K562 (cell line): ENCODE results near the gene CEACAM18. TPM values are rescaled to one million over a fixed set of nuclear protein-coding genes. Genes with fewer than 3 reads are reported as not detected.

ENCODE experiments used
- CXXC5 ChIP-seq: fragments of 250-450 bp; sonication (Bioruptor Pico); IDR thresholded peaks from 2 replicates; pipeline ENCODE4 v1.8.0; 2022; ENCODE audit warnings: inconsistent platforms, mild to moderate bottlenecking, moderate library complexity
- ELF4 ChIP-seq: fragments of 450-650 bp; formaldehyde crosslinking; IDR thresholded peaks from 2 replicates; pipeline ENCODE4 v1.4.0; 2022; ENCODE audit warnings: missing genetic modification characterization
- FOXA3 ChIP-seq, 2 experiments: fragments of 450-650 bp in 1 of 2; sonication (generic) in 1 of 2; formaldehyde crosslinking; IDR thresholded peaks in 1 of 2; conservative IDR thresholded peaks in 1 of 2; 2 replicates each; pipeline versions ENCODE4 v1.4.0 to v1.8.0; 2020 to 2022; ENCODE audit warnings: mild to moderate bottlenecking in 2 of 2, missing genetic modification reagents in 1 of 2
- HBP1 ChIP-seq: fragments of 450-650 bp; formaldehyde crosslinking; IDR thresholded peaks from 2 replicates; pipeline ENCODE4 v1.4.0; 2022; ENCODE audit warnings: missing genetic modification characterization
- KDM2B ChIP-seq: fragments of 250-450 bp; sonication (Bioruptor Pico); IDR thresholded peaks from 2 replicates; pipeline ENCODE4 v1.8.0; 2021; ENCODE audit warnings: mild to moderate bottlenecking, moderate library complexity
- RCOR1 ChIP-seq, 2 experiments: IDR thresholded peaks; 2 replicates each; pipeline ENCODE4 v1.6.1; 2012; ENCODE audit warnings: low read depth in 2 of 2, low read length in 2 of 2, borderline replicate concordance in 1 of 2, improper control_type of control experiment in 1 of 2
- SAP30 ChIP-seq: fragments of 200-600 bp; sonication (generic); IDR thresholded peaks from 2 replicates; pipeline ENCODE4 v1.6.1; 2012; ENCODE audit warnings: borderline replicate concordance, low read depth, mild to moderate bottlenecking, moderate library complexity, low read length, control low read depth, inconsistent platforms; ENCODE audit not compliant: insufficient read depth, poor library complexity, severe bottlenecking
- SMARCB1 ChIP-seq: IDR thresholded peaks from 2 replicates; pipeline ENCODE4 v1.6.1; 2011; ENCODE audit warnings: improper control_type of control experiment, low read depth; ENCODE audit not compliant: insufficient read length
- ZBTB40 ChIP-seq, 2 experiments: fragments of 450-650 bp in 1 of 2; sonication (generic) in 1 of 2; formaldehyde crosslinking in 1 of 2; IDR thresholded peaks; 2 replicates each; pipeline versions ENCODE4 v1.7.1 to v1.9.0; 2016 to 2022; ENCODE audit warnings: inconsistent platforms in 1 of 2, mild to moderate bottlenecking in 1 of 2, missing genetic modification reagents in 1 of 2
- ZFP36 ChIP-seq: fragments of 150-350 bp; IDR thresholded peaks from 2 replicates; pipeline ENCODE4 v1.6.1; 2018; ENCODE audit warnings: low read length, low read depth; ENCODE audit not compliant: partially characterized antibody
- ZNF23 ChIP-seq: fragments of 250-450 bp; sonication (Bioruptor Pico); IDR thresholded peaks from 2 replicates; pipeline ENCODE4 v1.4.0; 2020; ENCODE audit warnings: mild to moderate bottlenecking
- ZNF764 ChIP-seq: fragments of 250-450 bp; sonication (Bioruptor Pico); IDR thresholded peaks from 2 replicates; pipeline ENCODE4 v1.4.0; 2020; ENCODE audit warnings: low read depth, mild to moderate bottlenecking, moderate library complexity
- polyA plus RNA-seq, 8 experiments: library from polyadenylated mRNA; depleted of rRNA in 4 of 8; stranded (reverse) in 5 of 8; unstranded in 3 of 8; fragments of >200 nt; fragmentation: Nextera tagmentation in 2 of 8; fragmentation: Illumina TruSeq in 1 of 8; extraction: Ambion mirVana in 2 of 8; extraction: Trizol in 1 of 8; gene quantifications; 2 replicates each; pipeline versions ENCODE4 v1.2.1 to v1.2.3, GENCODE V29; 2011 to 2014; ENCODE audit warnings: inconsistent platforms in 1 of 8, missing spikeins in 1 of 8
- total RNA-seq, 7 experiments: library from RNA; depleted of rRNA in 6 of 7; stranded (reverse); fragments of >200 nt in 6 of 7; fragmentation: Illumina TruSeq in 2 of 7; extraction: Trizol in 2 of 7; gene quantifications; 2 replicates each; pipeline versions ENCODE4 v1.2.1 to v1.2.3, GENCODE V29; 2011 to 2021; ENCODE audit warnings: low replicate concordance in 1 of 7
- TF ChIP-seq, protein P1 (sequence below): IDR thresholded peaks from 3 replicates; pipeline ENCODE4 v1.6.1; 2011; ENCODE audit warnings: borderline replicate concordance, mild to moderate bottlenecking; ENCODE audit not compliant: insufficient read length, insufficient read depth
- TF ChIP-seq, protein P2 (sequence below): sonication (generic); formaldehyde crosslinking; IDR thresholded peaks from 2 replicates; pipeline ENCODE4 v1.8.1; 2022; ENCODE audit warnings: missing genetic modification reagents

CEACAM18 gene
- total and polyA plus RNA-seq, 9 of the 15 experiments (the other 6 are each of a cell fraction or from before 2014, with no cell fraction given), result 0.08 to 0.24 (median 0.15) TPM; not detected in 3

DNA sequence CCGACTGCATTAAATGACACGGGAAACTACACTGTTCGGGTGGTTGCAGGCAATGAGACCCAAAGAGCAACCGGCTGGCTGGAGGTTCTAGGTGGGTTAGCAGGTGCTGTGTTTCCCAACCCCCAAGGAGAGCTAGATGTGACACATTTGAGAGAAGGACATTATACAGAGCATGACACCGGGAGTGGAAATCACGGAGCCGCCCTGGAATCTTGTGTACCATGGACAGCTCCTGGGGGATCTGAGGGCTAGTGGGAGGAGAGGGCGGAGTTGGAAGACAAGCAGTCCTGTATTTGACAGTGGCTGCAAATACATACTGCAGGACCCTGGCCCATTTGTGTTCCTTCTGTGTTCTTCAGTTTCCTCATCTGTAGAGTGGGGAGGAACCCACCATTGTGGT lies 2.3 kb downstream of the CEACAM18 start (continued):
- TF ChIP-seq ZBTB40 (IDR thresholded peaks at IDR 0.05) (peak; percentile 48; the same call in 1 of the 2 replicates), ZBTB40 (CRISPR knock-in tag; IDR thresholded peaks at IDR 0.05) (no peak; the same call in 1 of the 2 replicates), ZNF23 (CRISPR knock-in tag) (no peak), ZFP36 (peak; percentile 33), CXXC5 (peak; percentile 57), ELF4 (CRISPR knock-in tag) (0 out of 2 replicates have a peak, but pooled peaks have one; percentile 56), FOXA3 (CRISPR knock-in tag; conservative IDR thresholded peaks at IDR 0.05 in 1 of 2, IDR thresholded peaks at IDR 0.05 in 1 of 2) (no peak), KDM2B (CRISPR knock-in tag) (no peak), HBP1 (CRISPR knock-in tag) (no peak), ZNF764 (CRISPR knock-in tag) (no peak), RCOR1 (IDR thresholded peaks at IDR 0.05; ENCODE audit: borderline replicate concordance in 1 of 2, low read depth in 2 of 2, low read length in 2 of 2) (peak in 1 of 2 experiments; percentile 94; a peak in 2 of 4 replicates), SMARCB1 (no peak), SAP30 (no peak)
- TF ChIP-seq, protein P1, sequence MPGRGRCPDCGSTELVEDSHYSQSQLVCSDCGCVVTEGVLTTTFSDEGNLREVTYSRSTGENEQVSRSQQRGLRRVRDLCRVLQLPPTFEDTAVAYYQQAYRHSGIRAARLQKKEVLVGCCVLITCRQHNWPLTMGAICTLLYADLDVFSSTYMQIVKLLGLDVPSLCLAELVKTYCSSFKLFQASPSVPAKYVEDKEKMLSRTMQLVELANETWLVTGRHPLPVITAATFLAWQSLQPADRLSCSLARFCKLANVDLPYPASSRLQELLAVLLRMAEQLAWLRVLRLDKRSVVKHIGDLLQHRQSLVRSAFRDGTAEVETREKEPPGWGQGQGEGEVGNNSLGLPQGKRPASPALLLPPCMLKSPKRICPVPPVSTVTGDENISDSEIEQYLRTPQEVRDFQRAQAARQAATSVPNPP, result no peak
- TF ChIP-seq, protein P2, sequence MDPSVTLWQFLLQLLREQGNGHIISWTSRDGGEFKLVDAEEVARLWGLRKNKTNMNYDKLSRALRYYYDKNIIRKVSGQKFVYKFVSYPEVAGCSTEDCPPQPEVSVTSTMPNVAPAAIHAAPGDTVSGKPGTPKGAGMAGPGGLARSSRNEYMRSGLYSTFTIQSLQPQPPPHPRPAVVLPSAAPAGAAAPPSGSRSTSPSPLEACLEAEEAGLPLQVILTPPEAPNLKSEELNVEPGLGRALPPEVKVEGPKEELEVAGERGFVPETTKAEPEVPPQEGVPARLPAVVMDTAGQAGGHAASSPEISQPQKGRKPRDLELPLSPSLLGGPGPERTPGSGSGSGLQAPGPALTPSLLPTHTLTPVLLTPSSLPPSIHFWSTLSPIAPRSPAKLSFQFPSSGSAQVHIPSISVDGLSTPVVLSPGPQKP (CRISPR knock-in tag), result no peak
